ENCODE measurements around the gene LMNTD2. TPM values are rescaled to one million over a fixed set of nuclear protein-coding genes. Genes with fewer than 3 reads are reported as not detected.

LMNTD2 gene
- total and polyA plus RNA-seq, 2 of the 13 experiments (the other 11 are each of a cell fraction or from before 2014, with no cell fraction given) = 1.1 to 3.1 TPM

- Histone ChIP-seq H3K4me2 (ENCODE audit: low read depth, low read length) (no peak overlapping the region), H2AFZ (ENCODE audit: low read length) (no peak overlapping the region), H3K4me3 (replicated peaks in 1 of 3; ENCODE audit: insufficient read depth in 1 of 3, low read depth in 2 of 3, low read length in 3 of 3) (no peak overlapping the region), H3K27me3 (ENCODE audit: control insufficient read depth in 1 of 2, insufficient read depth in 2 of 2, low read length in 2 of 2) (peaks cover 11 to 35% of the 10 kb centered on the region in 2 experiments), H3K27ac (ENCODE audit: extremely low read length, insufficient read depth, low read length) (no peak overlapping the region), H3K4me1 (ENCODE audit: insufficient read depth, low read length) (peaks cover 58% of the 10 kb centered on the region), H3K9me3 (ENCODE audit: low read length) (no peaks in the 10 kb centered on the region), H3K79me2 (ENCODE audit: insufficient read depth, low read length) (no peaks in the 10 kb centered on the region), H3K9ac (ENCODE audit: insufficient read depth, low read depth, low read length) (no peak overlapping the region), H3K36me3 (replicated peaks in 1 of 2; ENCODE audit: control insufficient read depth in 1 of 2, insufficient read depth in 2 of 2, low read length in 2 of 2) (no peaks in the 10 kb centered on the region), H4K20me1 (ENCODE audit: insufficient read depth, low read length) (no peaks in the 10 kb centered on the region)
- FAIRE-seq (no peak), DNase-seq (ENCODE audit: low spot score) (no peak), ATAC-seq (no peak)
- intact Hi-C loops (cut with micrococcal nuclease; ENCODE audit: unreplicated experiment) (loop anchor here (10.0 kb wide), 1 partner anchor 65 kb away; the partner anchor contains the start of gene IRF7), in situ Hi-C loops (cut with HindIII; ENCODE audit: extremely low pct_ligation_motif_present, low pct_unique_long_range_greater_than_20kb) (loop anchor here (10.0 kb wide), 1 partner anchor 75 kb away; the partner anchor contains the start of genes CDHR5 and SCT)
- POLR2A ChIA-PET = interaction anchor here (0.6 to 1.5 kb wide), 3 partner anchors 9 to 37 kb away, joined by 3 to 5 read pairs (median 4); no protein-coding TSS in a partner anchor
- CTCF ChIA-PET (ENCODE audit: low intra/inter-chr PET ratio, low total read pairs) = no interaction called here
- WGBS (ENCODE audit: low lambda C conversion rate) = 52% methylated on average over 10 of the region's 25 CpGs
- BruUV-seq (replicated peaks) = no TSS peak
- TF ChIP-seq ZNF264 (CRISPR knock-in tag; IDR thresholded peaks at IDR 0.05) = no peak
- TF ChIP-seq MNT (IDR thresholded peaks at IDR 0.05) = peak; percentile 98
- 0 out of 2 replicates have a peak, but pooled peaks have one; percentile 4 for TF ChIP-seq HIC2 (CRISPR knock-in tag; IDR thresholded peaks at IDR 0.05; ENCODE audit: low read depth)
- TF ChIP-seq ZNF251 (CRISPR knock-in tag; IDR thresholded peaks at IDR 0.05) = no peak
- no peak for TF ChIP-seq NFKBIZ (CRISPR knock-in tag; IDR thresholded peaks at IDR 0.05)
- no peak for TF ChIP-seq THYN1 (CRISPR knock-in tag; IDR thresholded peaks at IDR 0.05; ENCODE audit: borderline replicate concordance, low read depth)
Observed at GRCh38 chr11:550021-550745, 10.4 kb downstream of the LMNTD2 start.

All from HepG2 (cell line).